ENCODE measurements around the gene RPS2. TPM values are rescaled to one million over a fixed set of nuclear protein-coding genes. Genes with fewer than 3 reads are reported as not detected.

Gene RPS2
- total RNA-seq, 1 experiment from 2014 or later: 3,874 TPM

DNA sequence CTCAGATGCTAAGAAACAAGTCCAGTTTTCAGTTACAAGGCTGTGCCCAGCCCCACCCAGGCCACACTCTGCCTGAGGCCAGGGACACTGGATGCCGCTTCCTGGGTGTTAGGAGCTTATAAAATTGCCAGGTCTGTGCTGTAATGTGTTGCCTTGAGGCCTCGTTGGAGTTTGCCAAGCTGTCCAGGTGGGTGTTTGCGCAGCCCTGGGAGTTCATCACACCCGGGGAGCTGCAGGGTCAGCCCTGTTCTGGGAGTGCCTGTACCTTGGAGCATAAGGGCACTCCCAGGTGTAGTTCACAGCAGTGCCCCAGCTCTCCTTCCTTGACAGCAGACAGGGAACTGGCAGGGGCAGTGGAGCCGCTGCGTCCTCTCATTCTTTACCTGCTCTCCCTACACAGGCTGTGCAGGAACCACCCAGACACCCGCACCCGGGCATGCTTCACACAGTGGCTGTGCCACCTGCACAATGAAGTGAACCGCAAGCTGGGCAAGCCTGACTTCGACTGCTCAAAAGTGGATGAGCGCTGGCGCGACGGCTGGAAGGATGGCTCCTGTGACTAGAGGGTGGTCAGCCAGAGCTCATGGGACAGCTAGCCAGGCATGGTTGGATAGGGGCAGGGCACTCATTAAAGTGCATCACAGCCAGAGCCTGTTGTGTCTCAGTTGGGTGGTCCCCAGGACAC, 21.0 kb upstream of the RPS2 start:
- no peaks in the 10 kb centered on the region for H3K9me3 ChIP-seq (ENCODE audit: control insufficient read depth, low read depth, low read length)
- no peak overlapping the region for H3K27ac Mint-ChIP-seq
- H3K4me2 ChIP-seq (ENCODE audit: insufficient read depth, insufficient read length, low read length): no peak overlapping the region
- H2BK20ac ChIP-seq (ENCODE audit: low read depth, low read length, poor library complexity, severe bottlenecking): no peak overlapping the region
- H3K9me3 Mint-ChIP-seq: no peaks in the 10 kb centered on the region; a peak in 1 of 5 replicates
- no peak overlapping the region for H2AK5ac ChIP-seq (ENCODE audit: insufficient read length, low read length)
- H2BK15ac ChIP-seq (ENCODE audit: low read depth, low read length): no peak overlapping the region
- no peak for TF ChIP-seq CTCF (conservative IDR thresholded peaks at IDR 0.05)
- no peak overlapping the region for H4K8ac ChIP-seq (replicated peaks; ENCODE audit: insufficient read length, low read depth, low read length)
- peaks cover 30 to 34% of the 10 kb centered on the region in 2 experiments for H3K4me1 Mint-ChIP-seq
- peaks cover 2% of the 10 kb centered on the region for H4K20me1 ChIP-seq (ENCODE audit: control insufficient read depth, insufficient read depth, insufficient read length)
- H3K9ac ChIP-seq (ENCODE audit: extremely low read depth, insufficient read length, low read length): no peak overlapping the region
- H3K4ac ChIP-seq (ENCODE audit: low read depth, low read length): no peak overlapping the region
- H2BK120ac ChIP-seq (ENCODE audit: low read depth, low read length, poor library complexity, severe bottlenecking): no peak overlapping the region
- H3K18ac ChIP-seq (ENCODE audit: insufficient read length, low read depth, low read length): no peak overlapping the region
- no peak overlapping the region for H3T11ph ChIP-seq (ENCODE audit: low read length)
- H3K23me2 ChIP-seq (ENCODE audit: insufficient read length, low read depth, low read length, poor library complexity, severe bottlenecking): peaks cover 23% of the 10 kb centered on the region
- H3K79me2 ChIP-seq (ENCODE audit: insufficient read depth, low read length): no peaks in the 10 kb centered on the region; the same call in 1 of the 2 replicates
- no peak overlapping the region for H2BK5ac ChIP-seq (ENCODE audit: insufficient read length, low read length)
- no peak overlapping the region for H4K5ac ChIP-seq (ENCODE audit: insufficient read length, low read depth, low read length)
- H3K27me3 Mint-ChIP-seq (ENCODE audit: low read depth): peaks cover 50% of the 10 kb centered on the region
- no CpG with 5 or more reads among the region's 14 CpGs for WGBS (ENCODE audit: extremely low coverage, insufficient read length, low lambda C conversion rate)
- peaks cover 24% of the 10 kb centered on the region for H3K27me3 ChIP-seq (ENCODE audit: insufficient read depth, low read length)
- H2BK12ac ChIP-seq (ENCODE audit: insufficient read length, low read depth, low read length): no peak overlapping the region
- no peaks in the 10 kb centered on the region for H3K79me1 ChIP-seq (ENCODE audit: insufficient read depth, low read depth, low read length, poor library complexity, severe bottlenecking)
- H3K36me3 Mint-ChIP-seq (ENCODE audit: insufficient read depth in 1 of 3, low read depth in 3 of 3): peaks cover 0 to 20% (median 18%) of the 10 kb centered on the region in 3 experiments
- no peaks in the 10 kb centered on the region; the same call in 1 of the 2 replicates for H3K4me1 ChIP-seq (ENCODE audit: insufficient read depth, low read length)
- no peak overlapping the region for H4K91ac ChIP-seq (ENCODE audit: insufficient read length, low read depth, low read length)
- no peak for DNase-seq
- H3K14ac ChIP-seq (ENCODE audit: insufficient read depth, low read length): no peak overlapping the region
- peak overlapping the region; percentile 85 to 88 for H3K4me3 Mint-ChIP-seq
- no peak overlapping the region for H3K27ac ChIP-seq (ENCODE audit: insufficient read length, low read depth, low read length)
- H3K23ac ChIP-seq (ENCODE audit: insufficient read length, low read depth, low read length): no peak overlapping the region
- H2AFZ ChIP-seq (ENCODE audit: low read length): no peak overlapping the region
- no peak overlapping the region for H3K56ac ChIP-seq (ENCODE audit: insufficient read length, low read depth, low read length)

All from H9 (cell line).